Neural progenitor cell (in vitro differentiated cells): ENCODE measurements around the gene DNAH9. TPM values are rescaled to one million over a fixed set of nuclear protein-coding genes. Genes with fewer than 3 reads are reported as not detected.

ENCODE experiments used
- DNase-seq: peaks from one replicate; pipeline ENCODE4 v3.0.0-alpha.2; 2016; ENCODE audit warnings: low spot score
- H2AFZ ChIP-seq: fragments of 200-600 bp; sonication (generic); replicated peaks from 2 replicates; pipeline ENCODE4 v1.6.1; 2016; ENCODE audit warnings: antibody characterized with exemption
- H3F3A ChIP-seq: fragments of 200-600 bp; sonication (generic); 2 replicates; pipeline ENCODE4 v1.6.1; 2016; ENCODE audit warnings: antibody characterized with exemption, low read depth
- H3K27ac ChIP-seq: fragments of 200-600 bp; sonication (generic); 2 replicates; pipeline ENCODE4 v1.5.1; 2016; ENCODE audit warnings: mild to moderate bottlenecking
- H3K27me3 ChIP-seq: fragments of 200-600 bp; sonication (generic); 2 replicates; pipeline ENCODE4 v1.6.1; 2016; ENCODE audit warnings: mild to moderate bottlenecking, moderate library complexity
- H3K36me3 ChIP-seq: fragments of 200-600 bp; sonication (generic); 2 replicates; pipeline ENCODE4 v1.5.1; 2016
- H3K4me1 ChIP-seq: fragments of 200-600 bp; sonication (generic); 2 replicates; pipeline ENCODE4 v1.6.1; 2016; ENCODE audit warnings: mixed run types
- H3K4me2 ChIP-seq: fragments of 200-600 bp; sonication (generic); 2 replicates; pipeline ENCODE4 v1.6.1; 2016
- H3K4me3 ChIP-seq: fragments of 200-600 bp; sonication (generic); 2 replicates; pipeline ENCODE4 v1.5.1; 2016
- H3K79me2 ChIP-seq: fragments of 200-600 bp; sonication (generic); 2 replicates; pipeline ENCODE4 v1.6.1; 2016; ENCODE audit warnings: low read depth
- H3K9ac ChIP-seq: fragments of 200-600 bp; sonication (generic); 2 replicates; pipeline ENCODE4 v1.6.1; 2016
- H3K9me3 ChIP-seq: fragments of 200-600 bp; sonication (generic); 2 replicates; pipeline ENCODE4 v1.5.1; 2016; ENCODE audit warnings: low read depth
- H4K20me1 ChIP-seq: fragments of 200-600 bp; sonication (generic); 2 replicates; pipeline ENCODE4 v1.6.1; 2016; ENCODE audit warnings: low read depth
- H3K27ac Mint-ChIP-seq: 3 replicates; pipeline ENCODE4 v1.8.0; 2021; ENCODE audit warnings: mixed read lengths
- H3K27me3 Mint-ChIP-seq: 2 replicates; pipeline ENCODE4 v1.8.0; 2022; ENCODE audit warnings: low read depth, mild to moderate bottlenecking, inconsistent platforms, moderate library complexity, mixed read lengths; ENCODE audit not compliant: insufficient read depth
- H3K36me3 Mint-ChIP-seq: 3 replicates; pipeline ENCODE4 v1.8.0; 2021; ENCODE audit warnings: mixed read lengths
- H3K4me1 Mint-ChIP-seq: 3 replicates; pipeline ENCODE4 v1.8.0; 2021; ENCODE audit warnings: mixed read lengths
- H3K4me3 Mint-ChIP-seq: 3 replicates; pipeline ENCODE4 v1.8.0; 2021; ENCODE audit warnings: mild to moderate bottlenecking, moderate library complexity, mixed read lengths
- H3K9me3 Mint-ChIP-seq: 3 replicates; pipeline ENCODE4 v1.8.0; 2020; ENCODE audit warnings: mixed read lengths
- EZH2 ChIP-seq: fragments of 200-600 bp; sonication (generic); IDR thresholded peaks from 2 replicates; pipeline ENCODE4 v1.6.1; 2017; ENCODE audit warnings: antibody characterized with exemption, mild to moderate bottlenecking, moderate library complexity
- EZH2phosphoT487 ChIP-seq: fragments of 200-600 bp; sonication (generic); IDR thresholded peaks from 2 replicates; pipeline ENCODE4 v1.6.1; 2017; ENCODE audit warnings: antibody characterized with exemption
- total RNA-seq: library from RNA; depleted of rRNA; stranded (reverse); fragments of >200 nt; gene quantifications from 2 replicates; pipeline ENCODE4 v1.2.3, GENCODE V29; 2015; ENCODE audit warnings: low replicate concordance
- TF ChIP-seq, protein P1 (sequence below): fragments of 200-600 bp; sonication (generic); IDR thresholded peaks from 2 replicates; pipeline ENCODE4 v1.5.1; 2017; ENCODE audit warnings: antibody characterized with exemption, mild to moderate bottlenecking

The DNAH9 gene
- total RNA-seq, 1 donor from 2014 or later = 1.3 TPM

DNA sequence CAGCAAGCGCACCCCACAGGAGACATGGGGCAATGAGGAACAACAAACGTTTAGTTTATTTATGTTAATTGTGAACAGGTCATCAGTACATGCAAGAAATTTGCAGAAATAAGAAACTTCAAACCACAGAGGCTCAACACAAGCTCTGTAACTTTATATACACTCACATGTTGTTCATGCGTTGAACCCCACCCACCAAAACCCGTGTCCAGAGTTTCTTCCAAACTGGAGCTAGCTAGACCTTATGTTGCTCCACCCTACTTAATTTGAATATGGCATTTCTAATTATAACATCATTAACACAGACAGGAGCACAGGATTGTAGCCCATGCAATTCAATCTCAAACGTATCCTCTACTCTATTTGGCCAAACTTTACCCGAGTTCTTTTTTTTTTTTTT, 206.9 kb downstream of the DNAH9 start:
- no peak overlapping the region for H3K4me3 Mint-ChIP-seq
- Histone ChIP-seq H3K4me3 (no peak overlapping the region), H3K9me3 (no peaks in the 10 kb centered on the region), H2AFZ (no peak overlapping the region), H3K4me1 (peaks cover 16% of the 10 kb centered on the region), H3K9ac (no peak overlapping the region), H3K27me3 (no peaks in the 10 kb centered on the region), H3K4me2 (no peak overlapping the region), H3K36me3 (no peaks in the 10 kb centered on the region), H4K20me1 (no peaks in the 10 kb centered on the region), H3K27ac (no peak overlapping the region), H3K79me2 (no peaks in the 10 kb centered on the region), H3F3A (peaks cover 12% of the 10 kb centered on the region)
- TF ChIP-seq EZH2 (no peak), EZH2phosphoT487 (no peak)
- TF ChIP-seq, protein P1, sequence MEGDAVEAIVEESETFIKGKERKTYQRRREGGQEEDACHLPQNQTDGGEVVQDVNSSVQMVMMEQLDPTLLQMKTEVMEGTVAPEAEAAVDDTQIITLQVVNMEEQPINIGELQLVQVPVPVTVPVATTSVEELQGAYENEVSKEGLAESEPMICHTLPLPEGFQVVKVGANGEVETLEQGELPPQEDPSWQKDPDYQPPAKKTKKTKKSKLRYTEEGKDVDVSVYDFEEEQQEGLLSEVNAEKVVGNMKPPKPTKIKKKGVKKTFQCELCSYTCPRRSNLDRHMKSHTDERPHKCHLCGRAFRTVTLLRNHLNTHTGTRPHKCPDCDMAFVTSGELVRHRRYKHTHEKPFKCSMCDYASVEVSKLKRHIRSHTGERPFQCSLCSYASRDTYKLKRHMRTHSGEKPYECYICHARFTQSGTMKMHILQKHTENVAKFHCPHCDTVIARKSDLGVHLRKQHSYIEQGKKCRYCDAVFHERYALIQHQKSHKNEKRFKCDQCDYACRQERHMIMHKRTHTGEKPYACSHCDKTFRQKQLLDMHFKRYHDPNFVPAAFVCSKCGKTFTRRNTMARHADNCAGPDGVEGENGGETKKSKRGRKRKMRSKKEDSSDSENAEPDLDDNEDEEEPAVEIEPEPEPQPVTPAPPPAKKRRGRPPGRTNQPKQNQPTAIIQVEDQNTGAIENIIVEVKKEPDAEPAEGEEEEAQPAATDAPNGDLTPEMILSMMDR = no peak
- peaks cover 2% of the 10 kb centered on the region for H3K27me3 Mint-ChIP-seq
- DNase-seq = no peak
- H3K36me3 Mint-ChIP-seq = no peaks in the 10 kb centered on the region
- H3K27ac Mint-ChIP-seq = no peak overlapping the region
- H3K4me1 Mint-ChIP-seq = peaks cover 11% of the 10 kb centered on the region
- no peaks in the 10 kb centered on the region for H3K9me3 Mint-ChIP-seq

DNA sequence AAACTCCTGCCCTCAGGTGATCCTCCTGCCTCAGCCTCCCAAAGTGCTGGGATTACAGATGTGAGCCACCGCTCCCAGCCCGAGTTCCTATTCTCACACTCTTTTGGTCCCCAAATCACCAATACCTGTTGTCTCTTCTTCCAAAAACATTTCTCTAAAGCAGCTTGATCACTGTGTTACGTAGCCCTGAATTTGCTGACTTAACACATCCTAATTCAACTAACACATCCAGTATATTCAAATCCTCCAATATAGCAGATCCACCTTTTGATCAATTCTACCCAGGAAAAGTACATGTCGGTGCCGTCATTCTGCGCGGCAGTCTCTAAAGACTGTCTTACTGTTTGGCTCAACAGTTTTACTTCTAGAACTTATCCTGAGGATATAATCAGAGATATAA, 207.7 kb downstream of the DNAH9 start:
- Histone ChIP-seq H3K4me1 (peaks cover 16% of the 10 kb centered on the region), H3K36me3 (no peaks in the 10 kb centered on the region), H2AFZ (no peak overlapping the region), H3K4me2 (no peak overlapping the region), H3K27me3 (no peaks in the 10 kb centered on the region), H3K9ac (no peak overlapping the region), H3K27ac (no peak overlapping the region), H3K9me3 (no peaks in the 10 kb centered on the region), H3K4me3 (no peak overlapping the region), H3F3A (peaks cover 12% of the 10 kb centered on the region), H3K79me2 (no peaks in the 10 kb centered on the region), H4K20me1 (no peaks in the 10 kb centered on the region)
- DNase-seq = no peak
- Mint-ChIP-seq H3K9me3 (no peaks in the 10 kb centered on the region), H3K36me3 (no peaks in the 10 kb centered on the region), H3K27ac (no peak overlapping the region), H3K4me3 (no peak overlapping the region), H3K27me3 (peaks cover 2% of the 10 kb centered on the region), H3K4me1 (peaks cover 11% of the 10 kb centered on the region)
- TF ChIP-seq, protein P1 = no peak
- no peak for TF ChIP-seq EZH2
- no peak for TF ChIP-seq EZH2phosphoT487

DNA sequence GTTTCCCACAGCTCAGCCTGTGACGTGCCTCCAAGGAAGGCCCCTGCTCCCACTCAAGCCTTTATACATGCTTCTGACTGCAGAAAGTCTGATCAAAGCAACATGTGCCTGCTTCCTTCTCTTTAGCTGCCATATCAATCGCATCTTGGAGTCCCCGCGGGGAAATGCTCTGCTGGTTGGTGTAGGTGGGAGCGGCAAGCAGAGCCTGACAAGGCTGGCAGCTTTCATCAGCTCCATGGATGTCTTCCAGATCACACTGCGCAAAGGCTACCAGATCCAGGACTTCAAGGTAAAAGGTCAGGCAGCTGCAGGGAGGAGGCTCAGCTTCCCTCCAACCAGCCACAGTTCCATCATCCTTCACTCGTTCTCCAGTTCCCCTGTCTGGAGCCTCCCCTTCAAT, 209.3 kb downstream of the DNAH9 start:
- TF ChIP-seq, protein P1 = no peak
- TF ChIP-seq EZH2phosphoT487 (no peak), EZH2 (no peak)
- H3K27ac ChIP-seq = no peak overlapping the region
- H3K4me3 Mint-ChIP-seq = no peak overlapping the region
- no peaks in the 10 kb centered on the region for H3K27me3 ChIP-seq
- peaks cover 16% of the 10 kb centered on the region for H3K4me1 ChIP-seq
- H4K20me1 ChIP-seq = no peaks in the 10 kb centered on the region
- H3K36me3 Mint-ChIP-seq = no peaks in the 10 kb centered on the region
- peaks cover 2% of the 10 kb centered on the region for H3K27me3 Mint-ChIP-seq
- H3K4me2 ChIP-seq = no peak overlapping the region
- no peaks in the 10 kb centered on the region for H3K9me3 Mint-ChIP-seq
- DNase-seq = no peak
- H3F3A ChIP-seq = peaks cover 12% of the 10 kb centered on the region
- H3K27ac Mint-ChIP-seq = no peak overlapping the region
- no peaks in the 10 kb centered on the region for H3K79me2 ChIP-seq
- peaks cover 11% of the 10 kb centered on the region for H3K4me1 Mint-ChIP-seq
- no peaks in the 10 kb centered on the region for H3K9me3 ChIP-seq
- no peak overlapping the region for H3K4me3 ChIP-seq
- H2AFZ ChIP-seq = no peak overlapping the region
- no peaks in the 10 kb centered on the region for H3K36me3 ChIP-seq
- H3K9ac ChIP-seq = no peak overlapping the region
